MM.1S (cell line): ENCODE measurements around the gene WDR45B.

ENCODE experiments used
- CTCF ChIP-seq: fragments of 300-600 bp; sonication (generic); IDR thresholded peaks from 2 replicates; pipeline ENCODE4 v1.5.1; 2016; ENCODE audit warnings: antibody characterized with exemption, low read length, mixed read lengths
- EZH2 ChIP-seq: fragments of 300-600 bp; sonication (generic); optimal IDR thresholded peaks from 2 replicates; pipeline ENCODE3; 2017; ENCODE audit warnings: low read depth, mild to moderate bottlenecking, antibody characterized with exemption, low read length, mixed read lengths

GRCh38 chr17:82631544-82631943 lies 16.7 kb downstream of the WDR45B start:
- TF ChIP-seq CTCF (no peak), EZH2 (no peak)
